Mammary epithelial cell (primary cell): Measurements from ENCODE around the gene COL12A1.

ENCODE experiments used
- EZH2 ChIP-seq: IDR thresholded peaks from 2 replicates; pipeline ENCODE4 v1.6.1; 2012; ENCODE audit warnings: low read length, inconsistent platforms, borderline replicate concordance
- TF ChIP-seq, protein P1 (sequence below), 2 donors: IDR thresholded peaks in 1 of 2; conservative IDR thresholded peaks in 1 of 2; 2 replicates each; pipeline ENCODE4 v1.5.1; 2011 to 2012; ENCODE audit warnings: inconsistent platforms in 2 of 2, low read length in 2 of 2, mild to moderate bottlenecking in 2 of 2, control low read depth in 1 of 2, low read depth in 1 of 2; ENCODE audit not compliant: insufficient read depth in 1 of 2; ENCODE audit errors: extremely low read depth in 1 of 2

DNA sequence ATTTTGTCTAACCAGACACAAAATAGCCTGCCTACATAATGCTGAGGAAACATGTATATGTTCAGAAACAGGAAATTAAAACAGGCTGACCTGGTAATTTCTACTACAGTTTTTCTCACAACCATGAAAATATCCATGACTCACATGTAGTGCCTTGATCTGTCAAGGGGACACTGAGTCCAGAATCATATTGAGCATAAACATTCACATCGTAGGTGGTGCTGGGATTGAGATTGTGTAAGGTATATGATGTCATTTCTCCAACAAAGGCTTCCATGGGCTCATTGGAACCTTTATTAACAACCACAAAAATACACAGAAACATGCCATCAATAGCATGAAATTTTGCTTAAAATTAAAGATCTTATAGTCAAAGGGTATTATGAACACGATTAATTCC is 80.9 kb downstream of the COL12A1 start:
- TF ChIP-seq, protein P1, sequence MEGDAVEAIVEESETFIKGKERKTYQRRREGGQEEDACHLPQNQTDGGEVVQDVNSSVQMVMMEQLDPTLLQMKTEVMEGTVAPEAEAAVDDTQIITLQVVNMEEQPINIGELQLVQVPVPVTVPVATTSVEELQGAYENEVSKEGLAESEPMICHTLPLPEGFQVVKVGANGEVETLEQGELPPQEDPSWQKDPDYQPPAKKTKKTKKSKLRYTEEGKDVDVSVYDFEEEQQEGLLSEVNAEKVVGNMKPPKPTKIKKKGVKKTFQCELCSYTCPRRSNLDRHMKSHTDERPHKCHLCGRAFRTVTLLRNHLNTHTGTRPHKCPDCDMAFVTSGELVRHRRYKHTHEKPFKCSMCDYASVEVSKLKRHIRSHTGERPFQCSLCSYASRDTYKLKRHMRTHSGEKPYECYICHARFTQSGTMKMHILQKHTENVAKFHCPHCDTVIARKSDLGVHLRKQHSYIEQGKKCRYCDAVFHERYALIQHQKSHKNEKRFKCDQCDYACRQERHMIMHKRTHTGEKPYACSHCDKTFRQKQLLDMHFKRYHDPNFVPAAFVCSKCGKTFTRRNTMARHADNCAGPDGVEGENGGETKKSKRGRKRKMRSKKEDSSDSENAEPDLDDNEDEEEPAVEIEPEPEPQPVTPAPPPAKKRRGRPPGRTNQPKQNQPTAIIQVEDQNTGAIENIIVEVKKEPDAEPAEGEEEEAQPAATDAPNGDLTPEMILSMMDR (conservative IDR thresholded peaks at IDR 0.05 in 1 of 2, IDR thresholded peaks at IDR 0.05 in 1 of 2; ENCODE audit: extremely low read depth in 1 of 2, insufficient read depth in 1 of 2, low read depth in 1 of 2, low read length in 2 of 2): no peak
- TF ChIP-seq EZH2: no peak
